GM18873 (cell line): Measurements from ENCODE around the gene GGA3.
"Not testable (repeated sequence)": the region's sequence is repeated elsewhere in the genome, so short reads cannot be mapped to it uniquely, and the experiment has no call there.

Source experiments
- ATAC-seq: cut with Tn5 transposase; IDR thresholded peaks from one replicate; pipeline ENCODE4 v1.9.1; 2021; ENCODE audit warnings: mild to moderate bottlenecking, moderate library complexity, moderate number of reproducible peaks; ENCODE audit not compliant: unreplicated experiment, low FRiP score

Gene GGA3

DNA sequence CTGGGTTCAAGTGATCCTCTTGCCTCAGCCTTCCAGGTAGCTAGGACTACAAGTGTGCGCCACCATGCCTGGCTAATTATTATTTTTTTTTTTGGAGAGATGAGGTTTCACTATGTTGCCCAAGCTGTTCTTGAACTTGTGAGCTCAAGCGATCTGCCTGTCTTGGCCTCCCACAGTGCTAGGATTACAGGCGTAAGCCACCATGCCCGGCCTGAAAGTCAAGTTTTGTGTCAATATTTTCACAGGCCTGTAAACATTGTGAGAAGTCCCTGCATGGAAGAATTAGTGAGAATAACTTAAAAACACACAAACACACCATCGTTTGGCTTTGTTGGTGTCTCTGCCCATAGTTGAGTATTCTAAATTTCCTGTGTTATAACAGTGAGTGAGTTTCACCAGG lies 33.7 kb downstream of the GGA3 start:
- ATAC-seq: no peak

DNA sequence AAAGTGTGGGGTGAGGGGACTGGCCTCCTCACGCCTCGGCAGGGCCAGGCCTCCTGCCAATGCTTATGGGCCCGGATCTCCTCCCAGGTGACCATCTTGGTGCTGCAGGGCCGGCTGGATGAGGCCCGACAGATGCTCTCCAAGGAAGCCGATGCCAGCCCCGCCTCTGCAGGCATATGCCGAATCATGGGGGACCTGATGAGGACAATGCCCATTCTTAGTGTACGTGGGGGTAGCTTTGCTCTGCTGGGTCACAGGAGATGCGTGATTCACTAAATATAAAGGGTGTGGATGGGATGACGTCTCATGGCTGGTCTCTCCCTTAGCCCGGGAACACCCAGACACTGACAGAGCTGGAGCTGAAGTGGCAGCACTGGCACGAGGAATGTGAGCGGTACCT lies 36.4 kb downstream of the GGA3 start:
- no peak for ATAC-seq

DNA sequence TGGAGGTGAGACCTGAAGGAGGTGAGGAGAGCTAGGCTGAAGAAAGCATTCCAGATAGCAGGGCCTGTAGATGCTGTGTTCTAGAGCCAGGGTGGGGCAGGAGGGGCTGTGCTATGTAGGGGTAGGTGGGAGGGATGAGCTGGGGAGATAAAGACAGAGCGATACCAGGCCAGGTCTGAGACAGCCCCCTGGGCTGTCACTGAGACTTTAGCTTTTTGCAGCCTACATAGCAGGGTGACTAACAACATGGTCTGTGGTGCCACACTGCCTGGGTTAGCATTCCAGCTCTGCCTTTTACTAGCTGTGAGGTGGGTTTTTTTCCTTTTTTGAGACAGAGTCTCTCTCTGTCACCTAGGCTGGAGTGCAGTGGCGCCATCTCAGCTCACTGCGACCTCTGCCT lies 41.6 kb downstream of the GGA3 start:
- no peak for ATAC-seq

DNA sequence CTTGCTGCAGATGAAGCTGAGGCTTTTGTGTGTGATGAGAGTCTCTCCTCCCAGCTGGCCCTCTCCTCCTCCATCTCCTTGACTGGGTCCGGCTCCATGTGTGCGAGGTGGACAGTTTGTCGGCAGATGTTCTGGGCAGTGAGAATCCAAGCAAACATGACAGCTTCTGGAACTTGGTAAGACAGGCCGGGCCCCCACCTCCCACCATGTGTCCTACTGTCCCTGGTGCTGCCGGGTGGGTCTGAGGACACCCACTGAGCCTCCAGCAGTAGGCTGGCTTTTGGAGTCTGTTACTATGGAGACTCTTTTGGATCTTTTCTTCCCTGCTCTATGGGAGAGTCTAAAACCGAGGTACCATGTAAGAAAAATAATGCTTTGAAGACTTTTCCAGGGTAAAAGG lies 43.3 kb downstream of the GGA3 start:
- no peak for ATAC-seq

DNA sequence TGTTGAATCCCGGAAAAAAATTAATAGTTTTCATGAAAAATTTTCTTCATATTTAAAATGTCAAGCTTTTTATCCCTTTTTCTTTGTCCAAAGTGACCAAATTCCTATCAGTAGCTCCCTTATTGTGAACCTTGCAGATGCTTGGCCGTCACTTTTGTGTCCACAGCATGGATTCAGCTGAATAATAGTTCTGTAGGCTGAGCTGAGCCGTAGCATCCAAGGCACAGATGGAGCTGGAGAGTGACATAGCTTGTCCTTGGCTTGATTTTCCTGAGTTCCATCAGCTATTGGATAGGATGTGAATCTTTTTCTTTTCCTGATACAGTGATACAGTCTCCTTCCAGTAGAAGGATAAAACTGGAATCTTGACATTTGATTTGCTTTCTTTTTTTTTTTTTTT lies 52.3 kb downstream of the GGA3 start:
- no peak for ATAC-seq

DNA sequence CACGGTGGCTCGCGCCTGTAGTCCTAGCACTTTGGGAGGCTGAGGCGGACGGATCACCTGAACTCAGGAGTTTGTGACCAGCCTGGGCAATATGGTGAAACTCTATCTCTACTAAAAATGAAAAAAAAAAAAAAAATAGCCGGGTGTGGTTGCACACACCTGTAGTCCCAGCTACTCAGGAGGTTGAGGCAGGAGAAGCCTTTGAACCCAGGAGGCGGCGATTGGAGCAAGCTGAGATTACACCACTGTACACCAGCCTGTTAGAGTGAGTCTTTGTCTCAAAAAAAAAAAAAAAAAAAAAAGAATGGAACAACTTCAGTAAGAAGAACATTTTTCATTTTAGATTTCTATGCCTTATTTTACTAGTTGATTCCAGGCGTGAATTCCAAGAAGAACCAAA lies 53.2 kb downstream of the GGA3 start:
- ATAC-seq: no peak

DNA sequence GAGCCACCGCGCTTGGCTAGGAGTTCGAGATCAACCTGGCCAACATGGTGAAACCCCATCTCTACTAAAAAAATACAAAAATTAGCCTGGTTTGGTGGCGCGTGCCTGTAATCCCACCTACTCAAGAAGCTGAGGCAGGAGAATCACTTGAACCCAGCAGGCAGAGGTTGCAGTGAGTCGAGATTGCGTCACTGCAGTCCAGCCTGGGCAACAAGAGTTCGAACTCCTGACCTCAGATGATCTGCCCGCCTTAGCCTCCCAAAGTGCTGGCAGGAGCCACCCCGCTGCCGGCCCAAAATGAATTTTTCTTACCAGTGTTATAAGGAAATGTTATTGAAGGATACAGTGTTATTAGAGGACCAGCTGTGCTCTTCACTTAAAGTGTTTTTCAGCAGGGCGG lies 53.6 kb downstream of the GGA3 start:
- ATAC-seq: no peak

DNA sequence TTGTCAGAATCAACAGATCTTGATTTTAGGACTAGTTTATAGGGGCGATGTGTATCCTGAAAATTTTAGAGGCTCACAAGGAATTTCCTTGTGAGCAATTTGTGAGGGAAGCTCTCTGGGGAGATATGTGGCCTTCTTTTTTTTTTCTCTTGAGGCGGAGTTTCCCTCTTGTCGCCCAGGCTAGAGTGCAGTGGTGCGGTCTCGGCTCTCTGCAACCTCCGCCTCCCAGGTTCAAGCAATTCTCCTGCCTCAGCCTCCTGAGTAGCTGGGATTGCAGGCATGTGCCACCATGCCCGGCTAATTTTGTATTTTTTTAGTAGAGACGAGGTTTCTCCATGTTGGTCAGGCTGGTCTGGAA lies 54.4 kb downstream of the GGA3 start:
- ATAC-seq: not testable (repeated sequence)

DNA sequence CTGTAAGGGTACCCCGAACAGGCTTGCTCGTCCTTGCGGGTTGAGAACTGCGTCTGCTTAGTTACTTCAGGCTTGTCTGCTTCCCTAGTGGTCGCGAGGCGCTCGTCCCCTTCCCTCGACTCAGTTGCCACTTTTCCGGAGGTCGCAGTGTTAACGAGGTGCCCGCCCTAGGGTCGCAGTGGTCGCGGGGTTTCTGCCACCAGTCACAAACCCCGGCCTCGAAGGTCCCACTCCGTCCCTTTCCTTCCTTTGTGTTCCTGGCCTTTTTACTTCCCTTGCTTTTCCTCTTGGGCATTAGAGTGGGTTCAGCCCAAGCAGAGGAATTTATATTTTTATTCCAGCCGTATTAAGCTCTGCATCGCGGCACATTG lies 55.6 kb downstream of the GGA3 start:
- ATAC-seq: no peak

DNA sequence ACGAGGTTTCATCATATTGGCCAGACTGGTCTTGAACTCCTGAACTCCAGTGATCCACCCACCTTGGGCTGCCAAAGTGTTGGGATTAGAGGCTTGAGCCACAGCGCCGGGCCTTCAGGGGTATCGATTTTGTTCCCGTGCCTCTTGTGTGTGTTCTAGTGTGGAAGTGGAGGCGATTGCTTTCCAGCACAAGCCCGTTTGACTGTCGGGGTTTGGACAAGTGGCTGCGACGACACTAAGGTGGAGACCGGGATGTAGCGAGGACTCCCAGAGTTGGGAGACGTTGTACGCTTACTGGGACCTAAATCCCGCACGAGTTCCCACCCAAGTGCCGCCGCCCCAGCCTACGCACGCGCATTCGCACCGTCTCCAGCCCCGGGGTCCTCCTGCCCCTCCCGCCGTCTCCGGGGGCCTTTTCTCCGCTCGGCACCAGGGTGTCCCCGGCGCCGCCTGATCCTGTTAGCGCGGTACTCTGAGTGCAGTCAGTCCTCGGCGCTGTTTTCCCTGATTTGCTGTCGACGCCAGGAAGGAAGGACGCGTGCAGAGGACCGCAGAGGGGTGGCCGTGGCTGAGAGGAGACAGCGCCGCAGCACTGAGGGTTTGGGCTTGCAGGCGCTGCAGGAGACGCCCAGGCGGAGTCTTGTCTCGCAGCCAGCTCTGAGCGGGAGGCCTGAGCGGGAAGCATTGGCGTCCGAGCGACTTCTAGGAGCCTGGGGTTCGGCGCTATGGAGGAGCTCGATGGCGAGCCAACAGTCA lies 56.2 kb downstream of the GGA3 start, which contains the start of gene NUP85:
Gene NUP85, plus strand, starts transcription at position 643 of the 756 bp plus-strand sequence. Its CDS starts 83 bp downstream, at position 726.
- ATAC-seq: no peak

DNA sequence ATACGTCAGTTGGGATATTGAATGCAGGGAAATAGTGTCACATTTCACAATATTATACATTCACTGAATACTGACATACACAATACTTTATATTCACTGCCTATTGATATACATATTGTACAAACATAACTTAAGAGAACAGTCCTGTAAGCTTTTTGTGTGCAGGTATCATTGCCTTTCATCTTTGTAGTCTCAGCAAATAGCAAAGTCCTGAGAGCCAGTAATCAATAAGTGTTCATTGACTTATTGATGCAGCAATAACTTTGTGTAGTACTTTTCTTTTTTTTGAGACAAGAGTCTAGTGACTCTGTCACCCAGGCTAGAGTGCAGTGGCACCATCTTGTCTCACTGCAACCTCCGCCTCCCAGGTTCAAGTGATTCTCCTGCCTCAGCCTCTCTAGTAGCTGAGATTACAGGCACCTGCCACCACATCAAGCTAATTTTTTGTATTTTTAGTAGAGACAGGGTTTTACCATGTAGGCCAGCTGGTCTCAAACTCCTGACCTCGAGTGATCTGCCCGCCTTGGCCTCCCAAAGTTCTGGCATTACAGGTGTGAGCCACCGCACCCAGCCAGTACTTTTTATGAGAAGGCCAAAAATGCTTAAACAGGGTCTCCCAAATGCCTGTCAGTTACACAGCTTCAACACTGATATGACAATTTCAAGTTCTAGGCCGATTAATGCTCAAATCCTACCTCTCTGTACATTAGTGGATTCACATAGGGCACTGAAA lies 61.4 kb downstream of the GGA3 start:
- no peak for ATAC-seq

DNA sequence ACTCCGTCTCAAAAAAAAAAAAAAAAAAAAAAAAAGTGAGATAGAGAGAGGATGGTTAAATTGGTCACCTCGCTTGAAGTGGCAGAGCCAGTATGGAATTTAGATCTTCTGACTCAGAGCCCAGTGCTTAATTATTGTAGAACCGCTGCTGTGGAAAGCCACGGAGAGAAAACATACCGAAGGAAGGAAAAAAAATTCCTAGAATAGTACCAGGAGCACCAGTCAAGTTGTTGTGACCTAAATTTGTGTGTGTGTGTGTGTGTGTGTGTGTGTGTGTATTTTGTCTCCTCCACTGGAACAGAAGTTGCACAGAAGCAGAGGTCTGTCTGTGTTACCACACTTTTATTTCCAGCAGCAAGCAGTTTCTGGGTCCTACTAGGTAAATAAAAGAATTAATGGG lies 66.5 kb downstream of the GGA3 start:
- no peak for ATAC-seq

DNA sequence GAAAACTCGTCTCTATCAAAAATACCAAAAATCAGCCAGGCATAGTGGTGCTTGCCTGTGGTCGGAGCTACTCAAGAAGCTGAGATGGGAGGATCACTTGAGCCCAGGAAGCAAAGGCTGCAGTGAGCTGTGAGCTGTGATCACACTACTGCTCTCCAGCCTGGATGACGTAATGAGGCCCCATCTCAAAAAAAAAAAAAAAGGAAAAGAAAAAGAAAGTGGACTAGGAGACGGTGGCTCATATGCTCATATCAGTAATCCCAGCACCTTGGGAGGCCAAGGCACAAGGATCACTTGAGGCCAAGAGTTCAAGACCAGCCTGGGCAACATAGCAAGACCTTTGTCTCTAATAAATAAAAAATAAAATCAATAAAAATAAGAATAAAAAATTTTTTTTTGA lies 69.8 kb downstream of the GGA3 start:
- no peak for ATAC-seq

DNA sequence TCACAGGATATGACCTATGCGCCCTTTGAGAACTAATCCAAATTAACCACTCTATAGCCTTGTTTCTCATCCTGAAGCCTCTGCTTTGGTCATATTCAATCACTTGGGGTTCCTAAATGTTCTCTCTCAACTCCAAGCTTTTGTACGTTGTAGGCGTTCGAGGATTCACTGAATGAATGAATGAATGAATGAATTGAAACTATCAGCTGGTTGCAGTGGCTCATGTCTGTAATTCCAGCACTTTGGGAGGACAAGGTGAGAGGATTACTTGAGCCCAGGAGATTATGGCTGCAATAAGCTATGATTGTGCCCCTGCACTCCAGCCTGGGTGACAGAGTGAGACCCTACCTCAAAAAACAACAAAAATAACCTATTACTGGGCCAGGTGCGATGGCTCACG lies 72.8 kb downstream of the GGA3 start:
- no peak for ATAC-seq
